H7 (cell line): ENCODE results near the gene MAPK1. TPM values are rescaled to one million over a fixed set of nuclear protein-coding genes. Genes with fewer than 3 reads are reported as not detected.
"Not testable (repeated sequence)": the region's sequence is repeated elsewhere in the genome, so short reads cannot be mapped to it uniquely, and the experiment has no call there.

Experiments
- DNase-seq: peaks from one replicate; pipeline ENCODE4 v3.0.0; 2012
- H3K27me3 ChIP-seq: 2 replicates; pipeline ENCODE4 v1.6.0; 2011; ENCODE audit warnings: mild to moderate bottlenecking, low read length; ENCODE audit not compliant: control insufficient read depth, insufficient read depth
- H3K36me3 ChIP-seq: replicated peaks from 2 replicates; pipeline ENCODE4 v1.5.1; 2011; ENCODE audit warnings: low read length; ENCODE audit not compliant: control insufficient read depth, insufficient read depth
- H3K4me3 ChIP-seq: 2 replicates; pipeline ENCODE4 v1.5.1; 2011; ENCODE audit warnings: low read depth, mild to moderate bottlenecking, control low read depth, low read length, moderate library complexity; ENCODE audit not compliant: insufficient read depth
- total RNA-seq: library from RNA; depleted of rRNA; stranded (reverse); fragments of >200 nt; shearing (Covaris generic); gene quantifications from 2 replicates; pipeline ENCODE4 v1.2.3, GENCODE V29; 2014

Gene MAPK1
- total RNA-seq, 1 experiment from 2014 or later = 54.5 TPM

- no peaks in the 10 kb centered on the region for H3K36me3 ChIP-seq
- no peaks in the 10 kb centered on the region for H3K27me3 ChIP-seq
- no peak for DNase-seq
- no peak overlapping the region for H3K4me3 ChIP-seq
Observed at GRCh38 chr22:21842946-21843345, 24.5 kb downstream of the MAPK1 start.

DNA sequence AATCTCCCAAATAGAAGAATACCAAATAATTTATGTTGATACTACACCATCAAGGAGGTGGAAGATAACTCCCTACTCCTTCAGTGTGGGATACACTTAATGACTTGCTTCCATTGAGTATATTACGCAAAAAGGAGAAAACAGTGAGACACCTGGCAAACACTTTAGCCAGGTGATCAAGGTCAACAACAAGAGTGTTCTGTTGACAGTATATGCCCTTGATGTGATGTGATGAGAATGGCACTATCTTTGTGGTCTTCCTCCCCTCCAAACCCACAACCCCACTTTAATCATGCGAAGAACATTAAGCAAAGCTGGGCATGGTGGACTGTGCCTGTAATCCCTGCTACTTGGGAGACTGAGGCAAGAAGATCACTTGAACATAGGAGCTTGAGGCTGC lies 26.0 kb downstream of the MAPK1 start:
- no peak for DNase-seq
- Histone ChIP-seq H3K4me3 (no peak overlapping the region), H3K36me3 (no peaks in the 10 kb centered on the region), H3K27me3 (no peaks in the 10 kb centered on the region)

DNA sequence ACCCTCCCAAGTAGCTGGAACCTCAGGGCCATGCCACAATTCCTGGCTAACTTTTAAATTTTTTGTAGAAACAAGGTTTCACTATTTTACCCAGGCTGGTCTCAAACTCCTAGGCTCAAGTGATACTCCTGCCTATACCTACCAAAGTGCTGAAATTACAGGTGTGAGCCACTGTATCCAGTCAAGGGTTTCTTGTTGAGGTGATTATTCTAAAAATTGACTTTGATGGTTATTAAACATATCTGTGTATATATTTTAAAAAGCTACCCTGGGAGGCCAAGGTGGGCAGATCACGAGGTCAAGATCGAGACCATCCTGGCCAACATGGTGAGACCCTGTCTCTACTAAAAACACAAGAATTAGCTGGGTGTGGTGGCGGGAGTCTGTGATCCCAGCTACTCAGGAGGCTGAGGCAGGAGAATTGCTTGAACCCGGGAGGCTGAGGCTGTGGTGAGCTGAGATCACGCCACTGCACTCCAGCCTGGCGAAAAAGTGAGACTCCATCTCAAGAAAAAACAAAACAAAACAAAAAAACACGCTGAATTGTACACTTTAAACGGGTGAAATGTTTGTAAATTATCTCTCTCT lies 27.1 kb downstream of the MAPK1 start:
- DNase-seq = no peak
- Histone ChIP-seq H3K27me3 (no peaks in the 10 kb centered on the region), H3K4me3 (no peak overlapping the region), H3K36me3 (no peaks in the 10 kb centered on the region)

GRCh38 chr22:21839765-21840140 lies 27.7 kb downstream of the MAPK1 start:
- DNase-seq = no peak
- H3K4me3 ChIP-seq = no peak overlapping the region
- H3K27me3 ChIP-seq = no peaks in the 10 kb centered on the region
- no peaks in the 10 kb centered on the region for H3K36me3 ChIP-seq

DNA sequence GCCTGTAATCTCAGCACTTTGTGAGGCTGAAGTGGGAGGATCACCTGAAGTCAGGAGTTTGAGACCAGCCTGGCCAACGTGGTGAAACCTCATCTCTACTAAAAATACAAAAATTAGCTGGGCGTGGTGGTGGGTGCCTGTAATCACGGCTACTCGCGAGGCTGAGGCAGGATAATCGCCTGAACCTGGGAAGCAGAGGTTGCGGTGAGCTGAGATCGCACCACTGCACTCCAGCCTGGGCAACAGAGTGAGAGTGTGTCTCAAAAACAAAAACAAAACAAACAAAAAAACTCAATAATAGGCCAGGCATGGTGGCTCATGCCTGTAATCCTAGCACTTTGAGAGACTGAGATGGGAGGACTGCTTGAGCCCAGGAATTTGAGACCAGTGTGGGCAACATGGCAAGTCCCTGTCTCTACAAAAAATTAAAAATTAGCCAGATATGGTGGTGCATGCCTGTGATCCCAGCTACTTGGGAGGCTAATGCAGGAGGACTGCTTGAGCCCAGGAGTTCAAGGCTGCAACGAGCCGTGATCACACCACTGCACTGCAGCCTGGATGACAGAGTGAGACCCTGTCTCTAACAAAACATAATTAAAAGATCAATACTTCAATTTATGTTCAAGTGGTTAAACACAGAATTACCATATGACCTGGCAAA lies 28.2 kb downstream of the MAPK1 start:
- not testable (repeated sequence) for H3K4me3 ChIP-seq, H3K27me3 ChIP-seq, DNase-seq, H3K36me3 ChIP-seq

GRCh38 chr22:21837248-21837979 lies 30.0 kb downstream of the MAPK1 start:
- DNase-seq = no peak
- Histone ChIP-seq H3K27me3 (no peaks in the 10 kb centered on the region), H3K4me3 (no peak overlapping the region), H3K36me3 (no peaks in the 10 kb centered on the region)

DNA sequence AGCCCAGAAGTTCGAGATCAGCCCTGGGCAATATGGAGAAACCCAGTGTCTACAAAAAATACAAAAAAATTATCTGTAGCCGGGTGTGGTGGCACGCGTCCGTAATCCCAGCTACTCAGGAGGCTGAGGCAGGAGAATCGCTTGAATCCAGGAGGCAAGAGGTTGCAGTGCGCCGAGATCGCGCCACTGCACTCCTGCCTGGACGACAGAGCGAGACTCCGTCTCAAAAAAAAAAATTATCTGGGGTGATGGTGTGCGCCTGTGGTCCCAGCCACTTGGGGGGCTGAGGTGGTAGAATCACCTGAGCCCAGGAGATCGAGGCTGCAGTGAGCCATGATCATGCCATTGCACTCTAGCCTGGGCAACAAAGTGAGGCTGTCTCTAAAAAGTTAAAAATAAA lies 31.0 kb downstream of the MAPK1 start:
- H3K27me3 ChIP-seq, DNase-seq, H3K36me3 ChIP-seq, H3K4me3 ChIP-seq: not testable (repeated sequence)

DNA sequence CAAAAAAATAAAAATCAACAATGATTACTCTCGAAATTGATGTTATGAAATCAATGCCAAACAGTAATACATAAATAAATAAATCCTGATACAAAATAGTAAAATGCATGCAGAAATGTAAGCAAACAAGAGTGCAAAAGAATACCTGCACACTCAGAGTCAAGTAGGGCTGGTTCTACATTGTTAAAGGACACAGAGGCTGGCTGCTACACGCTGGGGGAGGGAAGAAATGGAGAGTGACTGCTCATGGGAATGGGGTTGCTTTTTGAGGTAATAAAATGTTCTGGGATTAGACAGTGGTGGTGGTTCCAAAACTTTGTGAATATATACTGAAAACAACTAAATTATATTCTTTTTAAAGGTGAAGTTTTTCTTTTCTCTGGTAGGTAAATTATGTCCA lies 32.1 kb downstream of the MAPK1 start:
- Histone ChIP-seq H3K4me3 (no peak overlapping the region), H3K27me3 (no peaks in the 10 kb centered on the region), H3K36me3 (no peaks in the 10 kb centered on the region)
- no peak for DNase-seq

GRCh38 chr22:21834869-21835268 lies 32.6 kb downstream of the MAPK1 start:
- DNase-seq = no peak
- no peaks in the 10 kb centered on the region for H3K27me3 ChIP-seq
- H3K36me3 ChIP-seq = no peaks in the 10 kb centered on the region
- no peak overlapping the region for H3K4me3 ChIP-seq

GRCh38 chr22:21832291-21833290 lies 34.9 kb downstream of the MAPK1 start:
- DNase-seq = no peak
- H3K27me3 ChIP-seq = no peaks in the 10 kb centered on the region
- no peak overlapping the region for H3K4me3 ChIP-seq
- H3K36me3 ChIP-seq = no peaks in the 10 kb centered on the region

GRCh38 chr22:21829523-21829922 lies 37.9 kb downstream of the MAPK1 start:
- Histone ChIP-seq H3K27me3 (no peaks in the 10 kb centered on the region), H3K4me3 (no peak overlapping the region), H3K36me3 (no peaks in the 10 kb centered on the region)
- no peak for DNase-seq

GRCh38 chr22:21828268-21828638 lies 39.2 kb downstream of the MAPK1 start:
- no peak for DNase-seq
- H3K4me3 ChIP-seq = no peak overlapping the region
- no peaks in the 10 kb centered on the region for H3K36me3 ChIP-seq
- H3K27me3 ChIP-seq = no peaks in the 10 kb centered on the region

DNA sequence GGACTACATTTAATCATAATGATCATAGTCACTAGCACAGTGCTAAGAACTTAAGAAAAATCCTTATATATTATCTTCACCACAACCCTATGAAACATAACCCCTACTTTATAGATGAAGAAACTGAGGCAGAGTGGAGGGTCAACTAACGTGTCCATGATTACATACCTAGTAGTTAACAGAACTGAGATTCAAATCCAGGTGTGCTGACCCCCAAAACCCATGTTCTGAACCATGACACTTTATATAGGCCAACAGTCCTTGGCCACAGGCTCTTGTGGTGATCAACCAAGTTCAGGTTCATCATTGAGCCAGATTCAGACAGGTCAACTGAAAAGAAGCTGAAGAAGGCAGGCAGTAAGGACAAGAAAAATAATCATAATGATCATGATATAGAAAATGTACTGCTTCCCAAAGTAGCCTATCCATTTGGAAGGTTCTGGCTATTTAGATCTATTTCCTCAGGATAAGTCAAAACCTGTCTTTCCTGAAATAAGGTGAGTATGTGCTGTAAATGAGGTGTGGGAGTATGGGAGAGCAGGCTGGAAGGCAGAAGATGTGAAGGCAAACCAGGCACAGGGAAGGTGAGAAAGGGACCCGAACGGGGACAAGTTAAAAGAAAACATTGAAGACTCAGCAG lies 39.7 kb downstream of the MAPK1 start:
- no peak for DNase-seq

DNA sequence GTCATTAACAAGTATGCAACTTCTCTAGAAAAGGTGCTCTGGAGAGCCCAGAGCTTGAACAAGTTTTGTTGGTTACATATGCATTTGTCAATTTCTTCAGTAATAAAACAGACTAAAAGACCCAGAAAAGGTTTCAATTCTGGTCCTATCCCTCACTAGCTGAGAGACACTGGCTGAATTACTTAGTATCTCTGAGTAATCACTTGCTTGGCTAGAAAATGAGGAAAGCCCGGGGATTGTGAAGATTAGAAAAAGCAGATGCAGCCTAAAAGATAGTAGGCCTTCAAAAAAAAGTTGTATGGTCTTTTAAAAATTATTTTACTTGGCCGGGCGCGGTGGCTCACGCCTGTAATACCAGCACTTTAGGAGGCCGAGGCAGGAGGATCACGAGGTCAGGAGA lies 41.2 kb downstream of the MAPK1 start:
- Histone ChIP-seq H3K27me3 (no peaks in the 10 kb centered on the region), H3K36me3 (no peaks in the 10 kb centered on the region), H3K4me3 (no peak overlapping the region)
- DNase-seq = no peak

More for the DNA sequence above, 39.7 kb downstream of the MAPK1 start:
- no peak overlapping the region for H3K4me3 ChIP-seq
- H3K27me3 ChIP-seq = no peaks in the 10 kb centered on the region
- H3K36me3 ChIP-seq = no peaks in the 10 kb centered on the region
